GM21515 (cell line): ENCODE data around the gene HAND2.

ENCODE experiments used
- ATAC-seq: cut with Tn5 transposase; IDR thresholded peaks from one replicate; pipeline ENCODE4 v1.9.1; 2021; ENCODE audit not compliant: unreplicated experiment

The HAND2 gene

GRCh38 chr4:173521467-173522159 lies 8.4 kb downstream of the HAND2 start:
- ATAC-seq, result no peak

DNA sequence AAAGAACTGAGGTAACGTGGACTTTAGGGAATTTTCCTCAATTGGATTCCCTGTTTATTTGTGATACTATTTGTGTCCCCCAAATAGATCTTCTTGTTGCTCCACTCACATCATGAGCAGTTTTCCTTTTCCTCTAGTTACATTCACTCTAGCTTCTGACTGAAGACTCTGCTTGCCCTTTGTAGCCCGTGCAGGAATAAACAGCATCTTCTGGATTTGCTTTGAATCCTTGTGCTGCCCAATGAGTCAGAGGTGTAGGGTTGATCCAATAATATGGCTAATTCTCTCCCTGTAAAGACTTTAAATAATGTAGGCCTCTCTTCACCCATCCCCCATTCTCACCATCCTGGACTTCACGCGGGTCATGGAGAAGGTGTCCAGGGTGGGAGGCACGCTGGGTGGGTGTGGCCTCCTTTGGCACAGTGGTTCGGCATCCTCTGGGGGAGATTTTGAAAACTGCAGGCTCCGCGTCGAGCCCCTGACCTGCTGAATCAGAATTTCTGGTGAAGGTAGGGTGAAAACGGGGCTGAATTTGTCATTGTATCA lies 9.0 kb downstream of the HAND2 start:
- no peak for ATAC-seq

DNA sequence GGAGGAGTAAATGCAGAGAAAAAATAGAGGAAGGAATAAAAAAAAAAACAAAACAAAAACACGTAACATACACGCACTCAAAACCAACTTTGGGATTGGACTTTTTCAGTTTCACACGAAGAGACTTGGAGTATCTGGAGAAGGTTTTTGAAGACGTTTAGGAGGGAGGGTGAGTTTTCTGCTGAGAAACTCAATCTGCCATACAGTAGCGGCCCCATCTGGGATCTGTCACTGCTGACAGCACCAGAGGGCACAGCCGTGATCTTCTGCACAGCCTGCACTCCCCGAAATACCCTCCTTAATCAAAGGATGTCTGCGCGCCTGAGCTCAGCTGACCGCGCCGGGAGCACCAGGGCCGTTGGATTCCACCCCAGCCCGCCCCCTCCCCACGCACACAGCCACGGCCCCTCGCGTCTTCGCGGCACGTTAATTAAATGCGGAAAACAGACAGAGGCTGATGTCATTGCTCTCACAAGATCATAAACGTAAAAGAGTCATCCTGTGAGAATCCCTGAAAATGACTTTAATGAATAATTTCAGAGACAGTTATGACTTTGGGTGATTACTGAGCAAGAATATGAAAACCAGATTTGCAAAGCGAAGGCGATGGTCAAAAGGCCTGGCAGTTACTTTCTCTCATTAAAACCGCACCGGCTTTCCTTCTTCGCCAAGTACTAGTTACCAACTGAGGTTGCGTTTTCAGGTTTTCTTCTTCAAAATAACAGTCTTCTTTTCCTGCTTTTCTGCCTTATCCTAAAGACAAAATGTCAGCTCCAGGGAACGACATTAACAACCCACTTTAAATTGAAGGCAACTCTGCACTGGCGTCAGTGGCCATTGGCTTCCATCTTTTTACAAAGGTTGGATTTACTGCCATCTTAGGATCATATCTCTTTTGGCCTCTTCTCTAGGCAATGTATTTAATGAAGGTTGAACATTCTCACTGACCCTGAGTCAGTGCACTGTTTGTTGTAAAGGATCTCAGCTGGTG lies 10.6 kb downstream of the HAND2 start:
- no peak for ATAC-seq

DNA sequence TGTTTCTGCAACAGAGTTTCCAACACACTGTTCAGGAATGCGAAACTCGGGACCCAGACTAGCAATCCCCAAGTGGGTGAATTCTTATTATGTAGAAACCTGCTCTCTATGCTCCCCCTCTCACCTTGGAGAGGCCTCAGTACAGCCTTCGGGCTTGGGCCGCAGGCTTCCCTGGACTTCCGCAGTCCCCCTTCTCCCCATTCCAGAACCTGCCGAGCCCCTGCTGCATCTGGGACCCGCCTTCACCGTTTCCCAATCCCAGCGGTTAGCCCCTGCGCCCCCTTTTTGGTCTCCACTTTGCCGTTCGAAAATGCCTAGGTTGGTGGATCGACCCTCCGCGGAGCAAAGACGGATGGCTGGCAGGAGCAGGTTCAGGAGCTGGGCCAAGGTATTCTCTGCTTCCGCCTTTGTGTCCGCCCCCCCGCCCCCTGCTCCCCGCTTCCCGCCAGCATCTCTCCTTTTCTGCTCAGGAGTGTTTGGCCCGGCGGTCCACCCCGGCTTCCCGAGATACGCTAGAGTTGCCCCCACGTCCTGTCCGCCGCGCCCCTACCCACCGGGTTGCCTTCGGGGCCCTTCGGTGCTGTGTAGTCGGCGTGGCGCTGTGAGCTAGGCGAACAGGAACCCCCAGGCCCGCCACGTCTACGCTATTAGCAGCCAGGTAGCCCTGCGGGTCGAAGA lies 11.5 kb downstream of the HAND2 start:
- no peak for ATAC-seq

DNA sequence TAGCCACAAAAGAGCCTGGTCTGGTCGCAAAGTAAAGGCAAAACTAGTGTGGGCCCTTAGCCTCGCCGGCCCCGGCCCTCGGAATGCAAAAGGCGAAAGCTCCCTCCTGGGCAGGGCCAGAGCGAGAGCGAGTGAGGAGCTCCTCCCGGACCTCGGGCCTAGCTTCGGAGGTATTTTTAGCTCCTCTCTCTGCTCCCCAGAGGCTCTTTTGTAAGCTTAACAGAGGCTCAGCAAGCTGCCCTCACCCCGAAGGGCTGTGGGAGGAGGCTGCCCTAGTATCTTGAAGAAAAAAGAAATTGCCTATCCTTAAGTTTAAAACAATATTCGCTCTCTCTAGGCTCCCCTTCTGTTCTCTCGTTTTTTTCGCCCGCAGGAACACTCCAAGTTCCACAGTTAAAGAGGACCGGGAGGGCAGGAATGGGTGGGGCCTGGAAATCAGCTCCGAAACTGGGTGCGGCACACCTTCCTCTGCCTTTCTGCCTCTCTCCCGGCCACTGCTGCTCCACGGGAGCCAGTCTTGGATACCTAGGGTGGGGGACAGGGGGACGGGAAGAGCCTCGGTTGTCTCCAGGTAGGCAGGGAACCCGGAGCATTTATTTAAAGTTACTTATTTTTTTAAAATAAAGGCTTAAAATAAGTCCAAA lies 12.1 kb downstream of the HAND2 start:
- ATAC-seq, result no peak

GRCh38 chr4:173516621-173517524 lies 13.2 kb downstream of the HAND2 start:
- no peak for ATAC-seq

- ATAC-seq, result no peak
These were observed 14.6 kb downstream of the HAND2 start for GRCh38 chr4:173515458-173515857.

DNA sequence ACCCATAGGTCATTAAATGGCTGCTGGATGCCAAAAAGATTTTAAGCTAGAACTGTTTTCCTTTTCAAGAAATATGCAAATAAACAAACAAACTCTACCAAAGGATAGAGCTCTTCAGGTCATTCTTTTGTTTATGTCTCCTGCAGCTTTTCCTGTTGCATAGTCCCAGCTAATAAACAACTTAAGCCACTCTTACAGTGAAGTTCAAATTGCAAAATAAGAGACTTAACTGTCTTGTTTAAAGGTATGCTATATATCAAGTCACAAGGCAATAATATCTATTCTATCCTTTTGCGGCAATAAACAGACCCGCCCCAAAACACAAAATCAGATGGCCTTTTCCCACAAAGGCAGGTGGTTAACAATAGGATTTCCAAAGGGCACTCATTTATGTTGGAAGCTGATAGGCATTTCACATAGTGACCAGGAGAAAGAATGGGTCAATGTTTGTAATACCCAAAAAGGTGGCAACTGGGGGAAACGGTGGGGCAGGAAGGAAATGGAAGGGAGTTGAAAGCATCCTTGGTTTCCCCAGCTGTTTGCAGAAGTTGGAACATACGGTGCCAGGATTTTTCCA lies 15.3 kb downstream of the HAND2 start:
- ATAC-seq, result no peak

GRCh38 chr4:173513651-173514050 lies 16.4 kb downstream of the HAND2 start:
- ATAC-seq, result no peak

DNA sequence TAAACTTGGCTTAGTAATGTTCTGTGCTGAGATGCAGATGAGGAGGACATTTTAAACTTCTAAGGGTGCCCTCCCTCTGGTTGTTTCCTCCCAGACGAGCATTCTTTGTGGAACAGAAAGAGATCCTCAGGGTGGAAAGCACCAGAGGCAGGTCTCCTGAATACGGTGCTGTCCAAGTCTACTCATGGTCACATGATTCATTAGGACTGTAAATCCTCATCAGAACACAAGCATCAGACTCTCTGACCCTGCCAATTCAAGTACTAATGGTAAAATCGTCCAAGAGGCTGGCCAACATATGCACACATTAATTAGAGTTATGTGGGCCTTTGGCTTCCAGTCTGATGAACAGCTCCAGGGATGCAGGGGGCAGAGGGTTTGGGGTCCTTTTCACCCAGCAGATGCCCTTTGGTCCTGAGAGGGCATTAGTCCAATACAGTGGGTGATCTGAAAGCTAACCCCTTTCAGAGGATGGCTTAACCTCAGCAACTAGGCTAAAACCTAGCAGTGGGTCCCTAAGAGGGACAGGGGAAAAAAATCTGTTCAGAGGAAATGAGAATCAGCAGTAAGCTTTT lies 18.2 kb downstream of the HAND2 start:
- ATAC-seq, result no peak

- ATAC-seq, result no peak
These were observed 20.7 kb downstream of the HAND2 start for GRCh38 chr4:173509036-173510001.

GRCh38 chr4:173508386-173509035 lies 21.5 kb downstream of the HAND2 start:
- no peak for ATAC-seq

DNA sequence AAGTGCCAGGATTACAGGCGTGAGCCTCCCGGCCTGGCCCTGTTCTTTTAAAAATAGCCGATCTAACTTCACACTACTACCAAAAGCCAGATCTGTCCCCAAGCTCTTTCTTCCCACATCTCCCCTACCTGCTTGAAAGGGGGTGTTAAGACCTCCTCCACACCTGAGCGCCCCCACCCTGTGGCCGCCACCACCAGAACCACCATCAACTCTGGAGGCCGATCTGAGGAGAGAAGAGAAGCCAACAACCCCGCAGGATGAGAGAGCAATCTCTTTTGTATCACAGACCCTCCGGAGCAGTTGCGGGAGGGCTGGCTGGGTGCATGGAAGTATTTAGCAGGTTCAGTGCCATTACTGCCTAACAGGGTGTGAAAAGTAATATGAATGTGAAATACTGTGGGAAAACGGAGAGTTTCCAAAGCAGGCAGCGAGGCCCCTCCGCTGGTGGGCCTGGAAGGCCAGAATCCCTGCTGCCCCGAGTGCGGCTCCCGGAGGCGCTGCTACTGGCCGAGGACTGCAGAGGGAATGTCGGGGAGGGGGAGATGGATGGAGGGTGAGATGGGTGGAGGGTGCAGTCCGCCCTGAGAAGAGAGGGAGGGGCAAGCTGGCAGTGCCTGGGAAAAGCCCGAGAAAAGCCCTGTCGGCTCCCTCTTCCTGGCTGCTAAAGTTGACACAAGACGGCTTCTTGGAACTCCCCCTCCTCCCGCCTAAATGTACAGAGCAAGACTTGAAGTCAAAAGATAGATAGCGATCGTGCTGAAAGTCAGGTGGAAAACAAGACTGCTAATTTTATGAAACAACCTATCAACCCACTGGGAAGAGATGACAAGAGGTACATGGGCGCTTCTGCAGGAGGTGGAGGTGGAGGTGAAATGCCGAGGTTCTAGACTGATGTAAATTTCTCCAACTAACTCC lies 22.3 kb downstream of the HAND2 start:
- no peak for ATAC-seq

- peak; percentile 18 for ATAC-seq
These were observed 23.3 kb downstream of the HAND2 start for GRCh38 chr4:173506597-173507211.

DNA sequence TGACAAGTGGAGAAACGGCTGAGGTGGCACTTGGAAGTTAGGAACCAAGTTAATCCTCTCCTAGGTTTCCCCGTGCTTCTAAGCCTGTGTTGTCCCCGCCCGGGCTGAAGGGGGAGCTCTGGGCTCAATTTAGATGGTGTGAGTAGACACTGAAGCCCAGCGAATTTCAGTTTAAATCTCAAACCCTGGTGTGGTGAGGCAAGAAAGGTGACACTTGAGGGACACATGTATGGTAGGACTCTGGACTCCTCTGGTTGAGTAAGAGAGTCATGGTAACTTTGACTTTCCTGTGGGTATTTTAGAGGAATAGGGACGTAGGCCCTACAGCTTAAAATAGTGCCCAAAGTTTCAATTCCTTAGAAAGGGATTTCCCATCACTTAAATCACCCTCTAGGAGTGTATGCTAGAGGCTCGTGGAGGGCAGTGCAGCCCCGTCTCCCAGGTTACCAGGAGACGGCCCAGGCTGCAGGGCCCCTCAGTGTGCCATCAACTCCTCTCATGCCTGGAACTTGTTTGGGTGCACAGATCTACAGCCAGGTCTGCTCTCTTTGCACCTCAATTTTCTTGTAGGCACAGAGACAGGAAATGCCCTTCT lies 24.0 kb downstream of the HAND2 start:
- peak; percentile 82 for ATAC-seq

- no peak for ATAC-seq
These were observed 25.9 kb downstream of the HAND2 start for GRCh38 chr4:173504181-173504503.
